ENCODE data around the gene PHKA1. TPM values are rescaled to one million over a fixed set of nuclear protein-coding genes. Genes with fewer than 3 reads are reported as not detected.

Gene PHKA1
- total and polyA plus RNA-seq, 4 donors: 1.1 to 4.0 (median 3.2) TPM

DNA sequence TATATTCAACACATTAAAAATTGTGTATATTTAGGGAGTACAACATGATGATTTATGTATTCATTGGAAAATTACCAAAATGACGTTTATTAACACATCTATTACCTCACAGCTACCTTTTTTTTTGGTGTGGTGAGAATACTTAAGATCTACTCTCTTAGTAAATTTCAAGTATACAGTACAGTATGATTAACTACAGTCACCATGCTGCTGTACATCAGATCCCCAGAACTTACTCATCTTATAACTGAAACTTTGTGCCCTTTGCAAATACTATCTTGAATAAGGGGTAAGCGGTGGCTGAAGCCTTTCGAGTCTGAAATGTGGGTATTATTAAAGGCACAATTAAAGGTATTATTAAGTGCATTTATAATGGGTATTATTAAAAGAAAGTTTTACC lies 976 bp downstream of the PHKA1 start:
- no peak overlapping the region for H3K9ac ChIP-seq (ENCODE audit: insufficient read depth in 1 of 2, low read length in 2 of 2)
- no peak overlapping the region for H3K27ac ChIP-seq (ENCODE audit: low read depth in 1 of 2, low read length in 1 of 2)

DNA sequence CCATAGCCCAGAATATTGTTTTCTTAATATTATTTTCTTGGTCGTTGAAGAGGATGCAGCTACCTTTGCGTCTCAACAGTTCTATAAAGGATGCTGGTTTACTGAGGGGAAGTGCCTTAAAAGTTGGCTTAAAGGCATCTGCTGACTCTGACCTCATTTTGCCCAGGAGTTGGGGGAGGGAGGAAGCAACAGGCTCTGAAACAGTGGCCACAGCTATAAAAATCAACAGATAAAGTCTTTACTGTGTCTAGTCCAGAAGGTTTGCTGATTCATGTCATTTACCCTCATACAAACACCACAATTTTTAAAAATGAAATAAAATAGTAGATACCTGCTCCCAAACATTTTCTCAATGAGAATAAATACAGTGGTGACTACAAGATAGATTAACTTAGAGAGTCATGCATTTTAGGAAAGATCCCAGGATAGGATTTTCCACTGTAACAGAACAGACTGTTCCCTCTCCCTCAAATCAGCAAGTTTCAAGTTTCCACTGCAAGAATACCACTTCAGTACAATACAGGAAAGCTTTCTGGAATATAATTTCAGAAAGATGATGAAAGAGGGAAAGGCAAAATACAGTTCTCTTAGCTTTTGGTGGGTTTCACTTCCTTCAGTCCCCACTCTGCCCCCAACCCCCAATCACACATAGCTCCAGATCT lies 1.9 kb downstream of the PHKA1 start:
- Histone ChIP-seq H3K4me1 (ENCODE audit: control insufficient read depth in 5 of 5, insufficient read depth in 5 of 5, low read length in 5 of 5) (peaks cover 0 to 3% (median 0%) of the 10 kb centered on the region in 5 donors), H3K9me3 (ENCODE audit: control insufficient read depth in 4 of 4, insufficient read depth in 3 of 4, low read length in 3 of 4) (peaks cover 0 to 2% (median 0%) of the 10 kb centered on the region in 4 donors), H3K27me3 (ENCODE audit: control insufficient read depth in 3 of 3, insufficient read depth in 3 of 3, low read length in 2 of 3) (no peaks in the 10 kb centered on the region), H3K36me3 (ENCODE audit: control insufficient read depth in 4 of 4, insufficient read depth in 4 of 4, low read length in 4 of 4) (no peaks in the 10 kb centered on the region), H3K9ac (ENCODE audit: insufficient read depth in 1 of 2, low read length in 2 of 2) (no peak overlapping the region), H3K27ac (ENCODE audit: low read depth in 1 of 2, low read length in 1 of 2) (no peak overlapping the region), H3K4me3 (no peak overlapping the region)
- 35 to 48% methylated on average over 2 of the region's 2 CpGs for WGBS, 2 donors
- ATAC-seq (ENCODE audit: insufficient read depth, low FRiP score) (no peak), DNase-seq (no peak)
- TF ChIP-seq, protein P1, sequence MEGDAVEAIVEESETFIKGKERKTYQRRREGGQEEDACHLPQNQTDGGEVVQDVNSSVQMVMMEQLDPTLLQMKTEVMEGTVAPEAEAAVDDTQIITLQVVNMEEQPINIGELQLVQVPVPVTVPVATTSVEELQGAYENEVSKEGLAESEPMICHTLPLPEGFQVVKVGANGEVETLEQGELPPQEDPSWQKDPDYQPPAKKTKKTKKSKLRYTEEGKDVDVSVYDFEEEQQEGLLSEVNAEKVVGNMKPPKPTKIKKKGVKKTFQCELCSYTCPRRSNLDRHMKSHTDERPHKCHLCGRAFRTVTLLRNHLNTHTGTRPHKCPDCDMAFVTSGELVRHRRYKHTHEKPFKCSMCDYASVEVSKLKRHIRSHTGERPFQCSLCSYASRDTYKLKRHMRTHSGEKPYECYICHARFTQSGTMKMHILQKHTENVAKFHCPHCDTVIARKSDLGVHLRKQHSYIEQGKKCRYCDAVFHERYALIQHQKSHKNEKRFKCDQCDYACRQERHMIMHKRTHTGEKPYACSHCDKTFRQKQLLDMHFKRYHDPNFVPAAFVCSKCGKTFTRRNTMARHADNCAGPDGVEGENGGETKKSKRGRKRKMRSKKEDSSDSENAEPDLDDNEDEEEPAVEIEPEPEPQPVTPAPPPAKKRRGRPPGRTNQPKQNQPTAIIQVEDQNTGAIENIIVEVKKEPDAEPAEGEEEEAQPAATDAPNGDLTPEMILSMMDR (IDR thresholded peaks at IDR 0.05; ENCODE audit: control extremely low read depth, extremely low read depth): no peak

More for the DNA sequence above, 976 bp downstream of the PHKA1 start:
- Histone ChIP-seq H3K9me3 (ENCODE audit: control insufficient read depth in 4 of 4, insufficient read depth in 3 of 4, low read length in 3 of 4) (peaks cover 0 to 2% (median 0%) of the 10 kb centered on the region in 4 donors), H3K4me1 (ENCODE audit: control insufficient read depth in 5 of 5, insufficient read depth in 5 of 5, low read length in 5 of 5) (peaks cover 0 to 3% (median 0%) of the 10 kb centered on the region in 5 donors), H3K4me3 (no peak overlapping the region), H3K27me3 (ENCODE audit: control insufficient read depth in 3 of 3, insufficient read depth in 3 of 3, low read length in 2 of 3) (no peaks in the 10 kb centered on the region), H3K36me3 (ENCODE audit: control insufficient read depth in 4 of 4, insufficient read depth in 4 of 4, low read length in 4 of 4) (no peaks in the 10 kb centered on the region)
- 50 to 60% methylated on average over 3 of the region's 3 CpGs for WGBS, 2 donors
- TF ChIP-seq, protein P1 (IDR thresholded peaks at IDR 0.05; ENCODE audit: control extremely low read depth, extremely low read depth): no peak
- ATAC-seq (ENCODE audit: insufficient read depth, low FRiP score) (no peak), DNase-seq (peak in 1 of 3 donors; percentile 0)

DNA sequence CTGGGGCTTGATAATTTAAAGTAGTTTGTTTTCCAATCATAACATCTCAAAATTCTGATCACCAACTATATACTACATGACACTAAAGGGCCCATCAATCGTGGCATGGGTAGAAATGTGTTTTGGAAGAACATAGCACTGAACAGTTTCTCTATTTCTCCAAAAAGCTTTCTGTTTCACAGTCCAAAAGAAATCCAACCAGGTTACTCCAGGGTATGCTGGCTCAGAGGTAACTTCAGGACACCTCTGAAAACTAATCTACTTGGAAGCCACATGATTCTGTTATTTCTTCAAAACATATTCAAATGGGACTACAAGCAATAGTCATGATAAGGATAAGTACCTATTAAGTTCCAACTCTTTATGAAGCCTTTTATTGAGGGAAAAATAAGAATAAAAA lies 8.3 kb downstream of the PHKA1 start:
- whole genome bisulfite sequencing, 2 donors: 50 to 95% methylated on average over 1 of the region's 1 CpG
- H3K27ac ChIP-seq (ENCODE audit: low read depth in 1 of 2, low read length in 1 of 2): no peak overlapping the region

More for the DNA sequence above, 8.3 kb downstream of the PHKA1 start:
- Histone ChIP-seq H3K27me3 (ENCODE audit: control insufficient read depth in 3 of 3, insufficient read depth in 3 of 3, low read length in 2 of 3) (no peaks in the 10 kb centered on the region), H3K9ac (ENCODE audit: insufficient read depth in 1 of 2, low read length in 2 of 2) (no peak overlapping the region), H3K9me3 (ENCODE audit: control insufficient read depth in 4 of 4, insufficient read depth in 3 of 4, low read length in 3 of 4) (no peaks in the 10 kb centered on the region), H3K4me1 (ENCODE audit: control insufficient read depth in 5 of 5, insufficient read depth in 5 of 5, low read length in 5 of 5) (no peaks in the 10 kb centered on the region), H3K4me3 (no peak overlapping the region), H3K36me3 (ENCODE audit: control insufficient read depth in 4 of 4, insufficient read depth in 4 of 4, low read length in 4 of 4) (no peaks in the 10 kb centered on the region)
- TF ChIP-seq, protein P1 (IDR thresholded peaks at IDR 0.05; ENCODE audit: control extremely low read depth, extremely low read depth): no peak
- no peak for ATAC-seq (ENCODE audit: insufficient read depth, low FRiP score)
- DNase-seq: no peak

All from lung (tissue), 12 donors.